ENCODE results near the gene CORO2B. TPM values are rescaled to one million over a fixed set of nuclear protein-coding genes. Genes with fewer than 3 reads are reported as not detected.
A peak's percentile ranks its signal among the peaks of the same experiment; 100 is the strongest.

The CORO2B gene
- total and polyA plus RNA-seq, 11 donors, result 3.0 to 9.1 (median 5.0) TPM

DNA sequence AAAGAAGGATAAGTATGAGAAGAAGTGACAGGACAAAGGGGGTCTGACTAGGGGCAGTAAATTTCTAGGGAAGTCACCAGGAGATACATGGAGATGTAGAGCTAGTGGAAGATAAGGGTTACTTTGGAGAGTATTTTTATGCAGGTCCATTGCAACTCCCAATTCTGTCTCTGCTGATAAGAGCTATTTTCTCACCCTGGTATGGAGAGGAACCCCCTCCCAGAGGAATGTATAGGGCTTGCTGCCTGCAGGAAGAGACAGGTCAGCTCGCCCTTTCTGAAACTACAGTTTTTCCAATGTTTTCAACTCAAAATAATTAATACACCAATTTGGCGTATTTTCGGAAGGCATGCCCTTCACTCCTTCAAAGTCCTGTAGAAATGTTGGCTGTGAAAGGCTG lies 11.4 kb upstream of the CORO2B start:
- Histone ChIP-seq H3K27me3 (no peaks in the 10 kb centered on the region), H3K36me3 (no peaks in the 10 kb centered on the region), H3K4me1 (peaks cover 0 to 13% (median 0%) of the 10 kb centered on the region in 12 donors), H3K27ac (peak overlapping the region in 1 of 12 donors; percentile 51), H3K9me3 (no peaks in the 10 kb centered on the region), H3K4me3 (no peak overlapping the region)
- ATAC-seq (peak in 1 of 4 donors; percentile 60), DNase-seq (no peak)
- intact Hi-C loops (cut with DNase I), result loop anchor here in 1 of 10 donors (5.0 kb wide), 1 partner anchor 75 kb away; no protein-coding TSS in a partner anchor
- 77 to 87% (median 80%) methylated on average over 3 of the region's 3 CpGs for WGBS, 4 donors
- no peak for TF ChIP-seq POLR2A (IDR thresholded peaks at IDR 0.05)
- TF ChIP-seq CTCF (IDR thresholded peaks at IDR 0.05), result no peak

DNA sequence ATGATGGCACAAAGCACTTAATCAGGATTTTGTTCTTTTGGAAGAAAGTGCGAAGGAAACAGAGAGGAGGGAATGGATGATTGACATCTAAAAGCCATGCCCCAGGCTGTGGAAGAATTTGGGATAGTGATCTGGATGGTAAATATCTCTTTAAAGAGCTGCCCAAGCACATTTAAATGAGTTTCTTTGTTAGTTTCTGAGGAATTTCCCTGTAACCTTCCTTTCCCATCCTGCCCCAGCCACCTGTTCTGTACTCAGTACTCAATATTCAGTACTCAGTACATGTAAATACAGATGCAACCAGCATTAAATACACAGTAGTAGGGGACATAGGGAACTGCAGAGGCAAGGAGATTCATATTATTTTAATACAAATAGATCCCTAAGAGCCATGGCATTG lies 7.8 kb upstream of the CORO2B start:
- intact Hi-C loops (cut with DNase I), result loop anchor here in 2 of 10 donors (5.0 kb wide), 2 partner anchors 81 to 86 kb away; no protein-coding TSS in a partner anchor
- TF ChIP-seq POLR2A (IDR thresholded peaks at IDR 0.05) (no peak), CTCF (IDR thresholded peaks at IDR 0.05) (no peak)
- Histone ChIP-seq H3K36me3 (no peaks in the 10 kb centered on the region), H3K9me3 (no peaks in the 10 kb centered on the region), H3K4me1 (peaks cover 0 to 13% (median 0%) of the 10 kb centered on the region in 12 donors), H3K27ac (no peak overlapping the region), H3K4me3 (no peak overlapping the region), H3K27me3 (no peaks in the 10 kb centered on the region)
- ATAC-seq, result no peak
- no peak for DNase-seq
- 91 to 100% (median 95%) methylated on average over 1 of the region's 1 CpG for WGBS, 4 donors

GRCh38 chr15:68571582-68571981 lies 7.2 kb upstream of the CORO2B start:
- Histone ChIP-seq H3K36me3 (no peaks in the 10 kb centered on the region), H3K27ac (no peak overlapping the region), H3K4me3 (no peak overlapping the region), H3K4me1 (peaks cover 0 to 13% (median 0%) of the 10 kb centered on the region in 12 donors), H3K27me3 (peaks cover 0 to 5% (median 0%) of the 10 kb centered on the region in 9 donors), H3K9me3 (no peaks in the 10 kb centered on the region)
- intact Hi-C loops (cut with DNase I), result loop anchor here in 2 of 10 donors (5.0 kb wide), 2 partner anchors 81 to 86 kb away; no protein-coding TSS in a partner anchor
- DNase-seq, result no peak
- no peak for TF ChIP-seq POLR2A (IDR thresholded peaks at IDR 0.05)
- TF ChIP-seq CTCF (IDR thresholded peaks at IDR 0.05), result no peak
- ATAC-seq, result no peak
- 88 to 96% (median 92%) methylated on average over 4 of the region's 4 CpGs for WGBS, 4 donors

DNA sequence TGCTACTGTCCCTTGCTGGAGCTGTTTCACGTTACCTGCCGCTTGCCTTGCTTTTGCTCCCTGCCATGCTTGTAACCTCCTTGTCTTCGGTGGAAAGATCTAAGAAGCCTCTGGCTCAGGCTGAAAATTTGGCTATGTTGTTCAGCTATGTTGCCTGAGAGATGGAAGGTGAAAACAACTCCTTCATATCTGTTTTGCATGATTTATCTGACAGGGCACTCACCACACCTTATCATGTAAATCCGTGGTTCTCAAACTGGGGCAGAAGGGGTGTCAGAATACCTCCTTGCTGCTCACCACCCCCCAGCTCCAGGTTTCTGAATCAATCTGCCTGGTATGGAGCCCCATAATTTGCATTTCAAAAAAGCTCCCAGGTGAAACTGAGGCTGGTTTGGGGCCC lies 6.5 kb upstream of the CORO2B start:
- DNase-seq (no peak), ATAC-seq (no peak)
- Histone ChIP-seq H3K9me3 (no peaks in the 10 kb centered on the region), H3K4me3 (no peak overlapping the region), H3K27me3 (peaks cover 0 to 8% (median 0%) of the 10 kb centered on the region in 9 donors), H3K36me3 (no peaks in the 10 kb centered on the region), H3K4me1 (peaks cover 0 to 7% (median 0%) of the 10 kb centered on the region in 12 donors), H3K27ac (no peak overlapping the region)
- 79 to 86% (median 82%) methylated on average over 4 of the region's 4 CpGs for WGBS, 4 donors
- intact Hi-C loops (cut with DNase I), result loop anchor here in 2 of 10 donors (5.0 kb wide), 2 partner anchors 80 to 85 kb away; no protein-coding TSS in a partner anchor
- TF ChIP-seq CTCF (IDR thresholded peaks at IDR 0.05), result no peak
- no peak for TF ChIP-seq POLR2A (IDR thresholded peaks at IDR 0.05)
